Left ventricle myocardium inferior (tissue), 1 donor: ENCODE measurements around the gene ZNF213. TPM values are rescaled to one million over a fixed set of nuclear protein-coding genes. Genes with fewer than 3 reads are reported as not detected.
A peak's percentile ranks its signal among the peaks of the same experiment; 100 is the strongest.

Experiments used
- DNase-seq: peaks from one replicate; pipeline ENCODE4 v3.0.0-alpha.2; 2020
- H3K27ac ChIP-seq: fragments of 200-600 bp; replicated peaks from 2 replicates; pipeline ENCODE4 v1.8.0; 2021
- H3K27me3 ChIP-seq: fragments of 200-600 bp; 2 replicates; pipeline ENCODE4 v1.8.0; 2021; ENCODE audit warnings: low read depth
- H3K36me3 ChIP-seq: fragments of 200-600 bp; 2 replicates; pipeline ENCODE4 v1.8.0; 2021
- H3K4me1 ChIP-seq: fragments of 200-600 bp; 2 replicates; pipeline ENCODE4 v1.8.0; 2021
- H3K4me3 ChIP-seq: fragments of 200-600 bp; 2 replicates; pipeline ENCODE4 v1.8.0; 2021; ENCODE audit warnings: mild to moderate bottlenecking, moderate library complexity
- H3K9me3 ChIP-seq: fragments of 200-600 bp; replicated peaks from 2 replicates; pipeline ENCODE4 v1.8.0; 2021
- CTCF ChIP-seq: fragments of 200-600 bp; IDR thresholded peaks from 2 replicates; pipeline ENCODE4 v1.8.0; 2021; ENCODE audit warnings: antibody characterized with exemption, mild to moderate bottlenecking, borderline replicate concordance
- intact Hi-C: fragments of 100-400 bp; cut with micrococcal nuclease; formaldehyde crosslinking; loops from one replicate; pipeline ENCODE4 v1.11.0; 2022
- total RNA-seq: library from RNA; stranded (reverse); fragmentation: NEBNext Ultra II Directional; extraction: Animal tissue kit (Norgen Biotek cat#: 25700); gene quantifications from one replicate; pipeline ENCODE4 v1.2.1, GENCODE V29; 2021
- donor health status: DM: no; HTN: yes; CAD: no; lungs with severe emphysema.

ZNF213 gene
- total RNA-seq, 1 donor from 2014 or later, result 6.2 TPM

- no peaks in the 10 kb centered on the region for H3K9me3 ChIP-seq
- H3K27ac ChIP-seq, result peak overlapping the region; percentile 92
- intact Hi-C loops, result no loop called here
- no peaks in the 10 kb centered on the region for H3K27me3 ChIP-seq
- DNase-seq, result no peak
- H3K4me3 ChIP-seq, result peak overlapping the region; percentile 51
- H3K4me1 ChIP-seq, result peaks cover 36% of the 10 kb centered on the region
- no peak for TF ChIP-seq CTCF
- peaks cover 48% of the 10 kb centered on the region for H3K36me3 ChIP-seq
These were observed 7.9 kb downstream of the ZNF213 start for GRCh38 chr16:3142770-3143169.

- no peak for TF ChIP-seq CTCF
- no peaks in the 10 kb centered on the region for H3K27me3 ChIP-seq
- no peak for DNase-seq
- intact Hi-C loops, result no loop called here
- H3K4me1 ChIP-seq, result peaks cover 36% of the 10 kb centered on the region
- peak overlapping the region; percentile 92 for H3K27ac ChIP-seq
- H3K4me3 ChIP-seq, result peak overlapping the region; percentile 51
- H3K9me3 ChIP-seq, result no peaks in the 10 kb centered on the region
- H3K36me3 ChIP-seq, result peaks cover 47% of the 10 kb centered on the region
These were observed 8.4 kb downstream of the ZNF213 start for GRCh38 chr16:3143189-3143588.

DNA sequence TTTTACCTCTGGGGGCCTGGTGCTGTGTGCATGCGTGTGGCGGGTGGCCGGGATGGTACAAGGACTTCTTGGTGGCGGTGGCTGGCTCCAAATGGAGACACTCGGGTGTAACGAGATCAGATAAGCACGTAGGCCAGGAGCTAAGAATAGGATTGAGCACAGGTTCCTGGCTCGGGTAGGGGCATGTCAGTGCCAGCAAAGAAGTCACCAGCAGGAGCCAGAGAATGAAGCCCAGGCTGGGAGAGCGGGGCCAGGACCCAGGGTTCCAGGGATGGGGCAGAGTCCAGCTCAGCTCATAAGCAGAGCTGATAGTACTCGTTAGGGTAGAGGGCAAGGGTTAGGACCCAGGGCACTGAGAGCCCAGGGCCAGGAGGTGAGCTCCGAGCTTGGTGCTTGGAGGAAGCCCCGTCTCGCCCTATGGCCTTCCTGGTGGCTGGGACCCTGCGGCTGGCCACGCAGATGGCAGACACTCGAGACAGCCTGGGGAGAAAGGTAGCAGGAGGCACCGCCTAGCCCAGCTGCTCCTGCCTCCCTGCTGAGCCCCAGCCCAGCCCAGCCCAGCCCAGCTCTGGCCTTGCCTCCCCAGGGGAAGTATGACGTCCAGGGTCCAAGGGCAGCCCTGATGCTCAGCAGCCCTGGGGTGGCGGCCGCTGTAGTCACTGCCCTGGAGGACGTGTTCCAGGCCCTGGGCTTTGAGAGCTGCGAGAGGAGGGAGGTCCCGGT is 8.9 kb downstream of the ZNF213 start:
- Histone ChIP-seq H3K27me3 (no peaks in the 10 kb centered on the region), H3K9me3 (no peaks in the 10 kb centered on the region), H3K27ac (peak overlapping the region; percentile 92), H3K4me3 (peak overlapping the region; percentile 51), H3K4me1 (peaks cover 36% of the 10 kb centered on the region), H3K36me3 (peaks cover 42% of the 10 kb centered on the region)
- intact Hi-C loops, result no loop called here
- peak; percentile 68 for DNase-seq
- TF ChIP-seq CTCF, result no peak

- H3K4me3 ChIP-seq, result peak overlapping the region; percentile 51
- intact Hi-C loops, result no loop called here
These were observed 9.6 kb downstream of the ZNF213 start for GRCh38 chr16:3144321-3144983.

DNA sequence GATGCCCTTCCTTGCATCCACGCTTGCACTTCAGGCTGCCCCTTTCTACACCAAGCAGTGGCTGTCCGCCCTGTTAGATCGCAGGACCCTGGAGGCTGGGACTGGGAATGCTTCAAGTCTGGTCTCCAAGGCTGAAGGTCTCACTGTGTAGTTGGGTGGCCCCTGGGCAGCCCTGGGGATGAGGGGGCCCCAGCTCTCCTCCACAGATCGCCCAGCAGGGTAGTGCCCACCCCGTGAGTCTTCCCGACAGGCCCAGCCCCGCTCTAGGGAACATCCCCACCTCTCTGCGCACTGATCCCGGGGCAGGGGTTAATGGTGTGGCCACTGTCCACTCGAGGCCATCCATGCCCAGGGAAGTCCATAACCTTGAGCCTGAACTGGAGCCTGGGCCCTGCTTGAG is 10.3 kb downstream of the ZNF213 start:
- no peaks in the 10 kb centered on the region for H3K27me3 ChIP-seq
- no peak overlapping the region for H3K4me3 ChIP-seq
- H3K27ac ChIP-seq, result peak overlapping the region; percentile 92
- intact Hi-C loops, result no loop called here
- no peaks in the 10 kb centered on the region for H3K9me3 ChIP-seq
- H3K36me3 ChIP-seq, result peaks cover 28% of the 10 kb centered on the region
- peaks cover 46% of the 10 kb centered on the region for H3K4me1 ChIP-seq
- no peak for TF ChIP-seq CTCF
- no peak for DNase-seq

More at GRCh38 chr16:3144321-3144983, 9.6 kb downstream of the ZNF213 start:
- Histone ChIP-seq H3K27me3 (no peaks in the 10 kb centered on the region), H3K4me1 (peaks cover 39% of the 10 kb centered on the region), H3K27ac (peak overlapping the region; percentile 92), H3K9me3 (no peaks in the 10 kb centered on the region), H3K36me3 (peaks cover 35% of the 10 kb centered on the region)
- TF ChIP-seq CTCF, result no peak
- DNase-seq, result no peak
